ENCODE data around the gene ZNF280D. TPM values are rescaled to one million over a fixed set of nuclear protein-coding genes. Genes with fewer than 3 reads are reported as not detected.

The ZNF280D gene
- total RNA-seq, 1 donor = 50.7 TPM

DNA sequence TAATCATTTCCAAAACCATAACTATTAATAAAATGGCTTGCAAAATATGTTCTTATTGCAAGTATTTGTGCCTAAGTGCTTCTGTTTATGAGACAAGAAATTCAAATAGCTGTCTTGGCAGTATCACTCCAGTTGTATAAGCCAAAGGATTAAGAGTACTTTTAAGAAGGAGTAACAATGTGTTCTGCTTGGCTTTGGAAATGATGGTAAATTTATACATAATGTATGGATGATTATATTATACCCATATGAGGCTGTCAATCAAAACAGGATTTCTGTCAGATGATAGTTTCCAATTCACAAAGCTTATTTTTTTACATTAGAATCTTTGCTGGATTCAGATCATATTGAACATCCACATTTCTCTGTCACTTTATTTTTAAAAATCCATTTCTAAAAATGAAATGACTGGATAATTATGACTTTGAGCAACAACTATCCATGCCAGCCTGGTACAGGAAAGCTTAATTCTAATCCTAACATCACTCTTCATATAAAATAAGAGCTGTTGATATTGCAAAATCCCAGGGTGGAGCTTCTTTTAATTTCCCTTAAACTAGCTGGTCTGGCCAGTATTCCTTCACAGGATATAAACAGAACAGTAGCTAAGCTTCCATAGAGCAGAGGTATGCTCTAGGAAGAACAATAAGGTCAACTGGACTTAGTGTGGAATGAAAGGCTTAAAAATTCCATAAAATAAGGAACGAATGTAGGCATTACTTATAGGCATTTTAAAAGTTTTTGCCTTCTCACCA, 30.0 kb upstream of the ZNF280D start:
- Histone ChIP-seq H3K27me3 (ENCODE audit: insufficient read depth, low read length) (no peaks in the 10 kb centered on the region), H3K27ac (ENCODE audit: low read depth, low read length) (no peak overlapping the region), H4K20me1 (ENCODE audit: insufficient read depth, low read length) (no peaks in the 10 kb centered on the region), H3K79me2 (ENCODE audit: insufficient read depth, low read length) (no peaks in the 10 kb centered on the region), H3K4me3 (ENCODE audit: insufficient read depth, low read length) (no peak overlapping the region), H3K36me3 (ENCODE audit: insufficient read depth, low read length) (no peaks in the 10 kb centered on the region), H2AFZ (ENCODE audit: low read length) (no peak overlapping the region), H3K9me3 (ENCODE audit: low read depth, low read length) (no peaks in the 10 kb centered on the region), H3K4me2 (ENCODE audit: insufficient read depth, low read length) (no peak overlapping the region), H3K4me1 (ENCODE audit: insufficient read depth, low read length) (peaks cover 35% of the 10 kb centered on the region)
- DNase-seq (ENCODE audit: insufficient read length, low spot score, missing footprints) = no peak
- TF ChIP-seq, protein P1, sequence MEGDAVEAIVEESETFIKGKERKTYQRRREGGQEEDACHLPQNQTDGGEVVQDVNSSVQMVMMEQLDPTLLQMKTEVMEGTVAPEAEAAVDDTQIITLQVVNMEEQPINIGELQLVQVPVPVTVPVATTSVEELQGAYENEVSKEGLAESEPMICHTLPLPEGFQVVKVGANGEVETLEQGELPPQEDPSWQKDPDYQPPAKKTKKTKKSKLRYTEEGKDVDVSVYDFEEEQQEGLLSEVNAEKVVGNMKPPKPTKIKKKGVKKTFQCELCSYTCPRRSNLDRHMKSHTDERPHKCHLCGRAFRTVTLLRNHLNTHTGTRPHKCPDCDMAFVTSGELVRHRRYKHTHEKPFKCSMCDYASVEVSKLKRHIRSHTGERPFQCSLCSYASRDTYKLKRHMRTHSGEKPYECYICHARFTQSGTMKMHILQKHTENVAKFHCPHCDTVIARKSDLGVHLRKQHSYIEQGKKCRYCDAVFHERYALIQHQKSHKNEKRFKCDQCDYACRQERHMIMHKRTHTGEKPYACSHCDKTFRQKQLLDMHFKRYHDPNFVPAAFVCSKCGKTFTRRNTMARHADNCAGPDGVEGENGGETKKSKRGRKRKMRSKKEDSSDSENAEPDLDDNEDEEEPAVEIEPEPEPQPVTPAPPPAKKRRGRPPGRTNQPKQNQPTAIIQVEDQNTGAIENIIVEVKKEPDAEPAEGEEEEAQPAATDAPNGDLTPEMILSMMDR (IDR thresholded peaks at IDR 0.05; ENCODE audit: extremely low read depth, low read depth, low read length) = no peak

GRCh38 chr15:56760186-56760585, 26.9 kb upstream of the ZNF280D start:
- Histone ChIP-seq H3K27me3 (ENCODE audit: insufficient read depth, low read length) (no peaks in the 10 kb centered on the region), H3K36me3 (ENCODE audit: insufficient read depth, low read length) (no peaks in the 10 kb centered on the region), H3K9me3 (ENCODE audit: low read depth, low read length) (no peaks in the 10 kb centered on the region), H3K27ac (ENCODE audit: low read depth, low read length) (peak overlapping the region; percentile 64), H4K20me1 (ENCODE audit: insufficient read depth, low read length) (no peaks in the 10 kb centered on the region), H3K4me2 (ENCODE audit: insufficient read depth, low read length) (peak overlapping the region; percentile 56), H3K4me3 (ENCODE audit: insufficient read depth, low read length) (no peak overlapping the region), H3K4me1 (ENCODE audit: insufficient read depth, low read length) (peaks cover 41% of the 10 kb centered on the region), H3K79me2 (ENCODE audit: insufficient read depth, low read length) (no peaks in the 10 kb centered on the region), H2AFZ (ENCODE audit: low read length) (no peak overlapping the region)
- DNase-seq (ENCODE audit: insufficient read length, low spot score, missing footprints) = no peak
- TF ChIP-seq, protein P1 (IDR thresholded peaks at IDR 0.05; ENCODE audit: extremely low read depth, low read depth, low read length) = no peak

- Histone ChIP-seq H3K4me3 (ENCODE audit: insufficient read depth, low read length) (peak overlapping the region; percentile 0), H3K79me2 (ENCODE audit: insufficient read depth, low read length) (no peaks in the 10 kb centered on the region), H4K20me1 (ENCODE audit: insufficient read depth, low read length) (no peaks in the 10 kb centered on the region), H3K4me2 (ENCODE audit: insufficient read depth, low read length) (peak overlapping the region; percentile 56), H3K27ac (ENCODE audit: low read depth, low read length) (peak overlapping the region; percentile 64), H3K27me3 (ENCODE audit: insufficient read depth, low read length) (no peaks in the 10 kb centered on the region), H3K36me3 (ENCODE audit: insufficient read depth, low read length) (no peaks in the 10 kb centered on the region), H3K4me1 (ENCODE audit: insufficient read depth, low read length) (peaks cover 40% of the 10 kb centered on the region), H3K9me3 (ENCODE audit: low read depth, low read length) (no peaks in the 10 kb centered on the region), H2AFZ (ENCODE audit: low read length) (no peak overlapping the region)
- TF ChIP-seq, protein P1 (IDR thresholded peaks at IDR 0.05; ENCODE audit: extremely low read depth, low read depth, low read length) = no peak
- DNase-seq (ENCODE audit: insufficient read length, low spot score, missing footprints) = no peak
These were observed 26.1 kb upstream of the ZNF280D start for GRCh38 chr15:56759450-56759845.

- DNase-seq (ENCODE audit: insufficient read length, low spot score, missing footprints) = peak; percentile 62
- TF ChIP-seq, protein P1 (IDR thresholded peaks at IDR 0.05; ENCODE audit: extremely low read depth, low read depth, low read length) = no peak
- H2AFZ ChIP-seq (ENCODE audit: low read length) = no peak overlapping the region
These were observed 25.6 kb upstream of the ZNF280D start for GRCh38 chr15:56758770-56759449.

More at GRCh38 chr15:56758770-56759449, 25.6 kb upstream of the ZNF280D start:
- H3K4me3 ChIP-seq (ENCODE audit: insufficient read depth, low read length) = peak overlapping the region; percentile 0
- no peaks in the 10 kb centered on the region for H3K9me3 ChIP-seq (ENCODE audit: low read depth, low read length)
- H3K36me3 ChIP-seq (ENCODE audit: insufficient read depth, low read length) = no peaks in the 10 kb centered on the region
- no peaks in the 10 kb centered on the region for H4K20me1 ChIP-seq (ENCODE audit: insufficient read depth, low read length)
- H3K79me2 ChIP-seq (ENCODE audit: insufficient read depth, low read length) = no peaks in the 10 kb centered on the region
- H3K27me3 ChIP-seq (ENCODE audit: insufficient read depth, low read length) = no peaks in the 10 kb centered on the region
- H3K4me1 ChIP-seq (ENCODE audit: insufficient read depth, low read length) = peaks cover 40% of the 10 kb centered on the region
- peak overlapping the region; percentile 64 for H3K27ac ChIP-seq (ENCODE audit: low read depth, low read length)
- peak overlapping the region; percentile 56 for H3K4me2 ChIP-seq (ENCODE audit: insufficient read depth, low read length)
